Osteoblast (primary cell): ENCODE measurements around the gene GSTM1. TPM values are rescaled to one million over a fixed set of nuclear protein-coding genes. Genes with fewer than 3 reads are reported as not detected.

Experiments used
- DNase-seq: peaks from one replicate; pipeline ENCODE4 v3.0.0; 2011; ENCODE audit warnings: low spot score, mixed read lengths; ENCODE audit not compliant: insufficient read length; ENCODE audit errors: missing footprints
- H2AFZ ChIP-seq: 2 replicates; pipeline ENCODE4 v1.6.0; 2011; ENCODE audit warnings: mild to moderate bottlenecking, low read length
- H3K27ac ChIP-seq: 2 replicates; pipeline ENCODE4 v1.5.1; 2011; ENCODE audit warnings: mild to moderate bottlenecking, low read depth, low read length, moderate library complexity
- H3K27me3 ChIP-seq: 2 replicates; pipeline ENCODE4 v1.6.0; 2012; ENCODE audit warnings: mild to moderate bottlenecking, control low read depth, inconsistent platforms, low read length, moderate library complexity; ENCODE audit not compliant: insufficient read depth
- H3K36me3 ChIP-seq: 2 replicates; pipeline ENCODE4 v1.5.1; 2011; ENCODE audit warnings: mild to moderate bottlenecking, low read length, control low read depth, moderate library complexity; ENCODE audit not compliant: insufficient read depth
- H3K4me1 ChIP-seq: 2 replicates; pipeline ENCODE4 v1.5.1; 2011; ENCODE audit warnings: mild to moderate bottlenecking, low read length, control low read depth, moderate library complexity; ENCODE audit not compliant: insufficient read depth
- H3K4me2 ChIP-seq: 2 replicates; pipeline ENCODE4 v1.6.0; 2011; ENCODE audit warnings: mild to moderate bottlenecking, low read length; ENCODE audit not compliant: insufficient read depth
- H3K4me3 ChIP-seq: fragments of 200-600 bp; sonication (generic); 3 replicates; pipeline ENCODE4 v1.5.1; 2012; ENCODE audit warnings: mild to moderate bottlenecking, low read length, inconsistent platforms; ENCODE audit not compliant: insufficient read depth
- H3K79me2 ChIP-seq: 2 replicates; pipeline ENCODE4 v1.6.0; 2012; ENCODE audit warnings: mild to moderate bottlenecking, low read length, control low read depth, inconsistent platforms; ENCODE audit not compliant: insufficient read depth
- H3K9me3 ChIP-seq: 2 replicates; pipeline ENCODE4 v1.5.1; 2011; ENCODE audit warnings: low read depth, low read length, control low read depth
- H4K20me1 ChIP-seq: 2 replicates; pipeline ENCODE4 v1.6.0; 2012; ENCODE audit warnings: mild to moderate bottlenecking, low read length, control low read depth; ENCODE audit not compliant: insufficient read depth
- total RNA-seq: library from RNA; depleted of rRNA; stranded (reverse); fragments of >200 nt; gene quantifications from 2 replicates; pipeline ENCODE4 v1.2.3, GENCODE V29; 2012
- TF ChIP-seq, protein P1 (sequence below): IDR thresholded peaks from 2 replicates; pipeline ENCODE4 v1.5.1; 2011; ENCODE audit warnings: mild to moderate bottlenecking, low read depth, low read length, moderate library complexity; ENCODE audit errors: extremely low read depth

GSTM1 gene
- total RNA-seq, 1 donor: not detected

DNA sequence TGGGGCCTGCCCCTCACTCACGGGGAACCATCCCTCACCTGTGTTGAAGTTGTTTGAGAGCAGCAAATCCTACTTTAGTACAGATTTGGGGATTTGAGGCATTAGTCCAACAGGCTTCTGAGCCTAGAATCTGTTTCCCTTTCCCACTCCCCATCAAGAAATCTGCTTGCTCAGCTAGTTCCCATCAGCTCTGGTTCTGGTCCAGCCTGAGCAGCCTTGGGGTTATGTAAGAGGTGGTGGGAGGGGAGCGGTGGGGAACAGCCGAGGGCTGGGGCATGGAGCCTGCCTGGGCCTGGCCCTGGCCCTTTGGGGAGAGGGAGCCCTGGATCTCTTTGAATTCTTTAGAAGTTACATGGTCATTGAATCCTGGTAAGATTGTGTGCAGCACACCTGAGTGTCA is 28.5 kb downstream of the GSTM1 start:
- no peaks in the 10 kb centered on the region for H4K20me1 ChIP-seq
- H3K9me3 ChIP-seq: no peaks in the 10 kb centered on the region
- no peak overlapping the region for H3K4me3 ChIP-seq
- H3K4me2 ChIP-seq: no peak overlapping the region
- no peaks in the 10 kb centered on the region for H3K36me3 ChIP-seq
- H2AFZ ChIP-seq: no peak overlapping the region
- H3K27ac ChIP-seq: no peak overlapping the region
- no peaks in the 10 kb centered on the region for H3K27me3 ChIP-seq
- H3K79me2 ChIP-seq: no peaks in the 10 kb centered on the region
- DNase-seq: no peak
- TF ChIP-seq, protein P1, sequence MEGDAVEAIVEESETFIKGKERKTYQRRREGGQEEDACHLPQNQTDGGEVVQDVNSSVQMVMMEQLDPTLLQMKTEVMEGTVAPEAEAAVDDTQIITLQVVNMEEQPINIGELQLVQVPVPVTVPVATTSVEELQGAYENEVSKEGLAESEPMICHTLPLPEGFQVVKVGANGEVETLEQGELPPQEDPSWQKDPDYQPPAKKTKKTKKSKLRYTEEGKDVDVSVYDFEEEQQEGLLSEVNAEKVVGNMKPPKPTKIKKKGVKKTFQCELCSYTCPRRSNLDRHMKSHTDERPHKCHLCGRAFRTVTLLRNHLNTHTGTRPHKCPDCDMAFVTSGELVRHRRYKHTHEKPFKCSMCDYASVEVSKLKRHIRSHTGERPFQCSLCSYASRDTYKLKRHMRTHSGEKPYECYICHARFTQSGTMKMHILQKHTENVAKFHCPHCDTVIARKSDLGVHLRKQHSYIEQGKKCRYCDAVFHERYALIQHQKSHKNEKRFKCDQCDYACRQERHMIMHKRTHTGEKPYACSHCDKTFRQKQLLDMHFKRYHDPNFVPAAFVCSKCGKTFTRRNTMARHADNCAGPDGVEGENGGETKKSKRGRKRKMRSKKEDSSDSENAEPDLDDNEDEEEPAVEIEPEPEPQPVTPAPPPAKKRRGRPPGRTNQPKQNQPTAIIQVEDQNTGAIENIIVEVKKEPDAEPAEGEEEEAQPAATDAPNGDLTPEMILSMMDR: no peak
- H3K4me1 ChIP-seq: peaks cover 8% of the 10 kb centered on the region

- H2AFZ ChIP-seq: no peak overlapping the region
- H3K4me2 ChIP-seq: no peak overlapping the region
- H3K27me3 ChIP-seq: no peaks in the 10 kb centered on the region
- peaks cover 8% of the 10 kb centered on the region for H3K4me1 ChIP-seq
- no peaks in the 10 kb centered on the region for H4K20me1 ChIP-seq
- H3K79me2 ChIP-seq: no peaks in the 10 kb centered on the region
- TF ChIP-seq, protein P1: no peak
- no peaks in the 10 kb centered on the region for H3K9me3 ChIP-seq
- no peaks in the 10 kb centered on the region for H3K36me3 ChIP-seq
- no peak for DNase-seq
- H3K27ac ChIP-seq: no peak overlapping the region
- H3K4me3 ChIP-seq: no peak overlapping the region
Observed at GRCh38 chr1:109716570-109717090, 29.0 kb downstream of the GSTM1 start.

DNA sequence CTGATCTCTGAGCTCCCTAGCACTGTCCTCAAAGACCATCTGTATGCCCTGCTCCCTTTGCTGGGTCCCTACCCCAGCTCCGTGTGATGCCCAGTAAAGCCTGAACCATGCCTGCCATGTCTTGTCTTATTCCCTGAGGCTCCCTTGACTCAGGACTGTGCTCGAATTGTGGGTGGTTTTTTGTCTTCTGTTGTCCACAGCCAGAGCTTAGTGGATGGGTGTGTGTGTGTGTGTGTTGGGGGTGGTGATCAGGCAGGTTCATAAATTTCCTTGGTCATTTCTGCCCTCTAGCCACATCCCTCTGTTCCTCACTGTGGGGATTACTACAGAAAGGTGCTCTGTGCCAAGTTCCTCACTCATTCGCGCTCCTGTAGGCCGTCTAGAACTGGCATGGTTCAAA is 30.1 kb downstream of the GSTM1 start:
- no peak overlapping the region for H3K27ac ChIP-seq
- no peak overlapping the region for H2AFZ ChIP-seq

DNA sequence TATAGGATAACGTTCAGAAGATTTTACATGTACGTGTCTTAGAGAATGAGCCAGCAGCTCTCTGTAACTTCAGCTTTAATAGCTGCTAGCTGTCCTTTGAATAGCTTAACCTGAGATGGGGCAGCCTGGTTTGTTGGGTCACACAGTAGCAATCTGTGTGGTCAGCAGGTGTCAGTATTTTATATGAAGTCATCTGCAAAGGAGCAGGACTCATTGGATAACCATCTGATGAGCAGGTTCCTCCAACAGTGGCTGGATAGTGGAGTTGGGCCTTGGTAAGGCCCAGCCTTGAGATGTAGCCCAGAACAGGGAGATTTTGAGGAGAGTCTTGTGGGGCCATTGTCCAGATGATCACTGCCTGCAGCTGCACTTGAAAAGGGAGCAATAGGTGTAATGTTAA is 30.9 kb downstream of the GSTM1 start:
- Histone ChIP-seq H3K27me3 (no peaks in the 10 kb centered on the region), H3K4me2 (no peak overlapping the region), H3K9me3 (no peaks in the 10 kb centered on the region), H3K4me1 (peaks cover 8% of the 10 kb centered on the region), H3K27ac (no peak overlapping the region), H3K79me2 (no peaks in the 10 kb centered on the region), H3K36me3 (no peaks in the 10 kb centered on the region), H2AFZ (no peak overlapping the region), H4K20me1 (no peaks in the 10 kb centered on the region), H3K4me3 (no peak overlapping the region)
- no peak for DNase-seq
- TF ChIP-seq, protein P1: no peak

More for the DNA sequence above, 30.1 kb downstream of the GSTM1 start:
- Histone ChIP-seq H4K20me1 (no peaks in the 10 kb centered on the region), H3K4me1 (peaks cover 8% of the 10 kb centered on the region), H3K36me3 (no peaks in the 10 kb centered on the region), H3K4me2 (no peak overlapping the region), H3K4me3 (no peak overlapping the region), H3K79me2 (no peaks in the 10 kb centered on the region), H3K27me3 (no peaks in the 10 kb centered on the region), H3K9me3 (no peaks in the 10 kb centered on the region)
- TF ChIP-seq, protein P1: no peak
- no peak for DNase-seq
